ENCODE results near the gene CELF1.

- TF ChIP-seq CTCF (IDR thresholded peaks at IDR 0.05) (peak; percentile 82), ZFX (IDR thresholded peaks at IDR 0.05; ENCODE audit: borderline replicate concordance) (no peak)
Observed at GRCh38 chr11:47553406-47553743, 443 bp upstream of the CELF1 start.

All from 22Rv1 (cell line).